Activated CD4-positive, alpha-beta T cell treated with anti-CD3 and anti-CD28 coated beads, Interleukin-2, amount 50 U/mL, for 4 hours (primary cell): ENCODE data around the gene PARL.
"Not testable (repeated sequence)": the region's sequence is repeated elsewhere in the genome, so short reads cannot be mapped to it uniquely, and the experiment has no call there.

ENCODE experiments used
- DNase-seq, 2 experiments: peaks; one replicate each; pipeline ENCODE4 v3.0.0-alpha.2; 2020

Gene PARL

GRCh38 chr3:183816681-183817510 lies 67.8 kb downstream of the PARL start:
- no peak for DNase-seq

DNA sequence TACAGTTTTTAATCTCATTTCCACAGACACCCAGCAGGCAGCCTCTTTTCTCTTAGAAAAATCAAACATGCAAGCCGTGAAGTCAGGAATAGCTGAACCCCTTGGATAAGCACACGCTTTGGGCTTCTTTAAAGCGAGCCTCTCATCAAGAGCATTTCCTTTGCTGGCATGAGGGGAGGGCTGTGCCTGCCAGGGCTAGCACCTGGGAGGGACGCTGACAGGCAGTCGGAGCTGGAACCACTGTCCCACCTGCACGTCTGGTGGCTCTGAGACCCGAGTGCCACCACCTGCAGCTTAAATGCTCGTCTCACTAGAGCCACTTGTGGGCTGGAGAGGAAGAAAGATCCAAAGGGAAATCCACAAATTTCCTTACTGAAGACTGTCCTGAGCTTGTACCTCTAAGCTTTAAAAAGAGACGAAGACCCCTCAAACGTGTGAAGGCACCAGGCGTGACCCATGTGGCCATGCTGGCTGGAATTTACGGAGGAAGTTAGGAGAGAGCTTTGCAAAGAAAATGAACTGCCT lies 68.7 kb downstream of the PARL start:
- DNase-seq = no peak

- no peak for DNase-seq
These were observed 69.1 kb downstream of the PARL start for GRCh38 chr3:183815563-183815940.

- no peak for DNase-seq
These were observed 70.4 kb downstream of the PARL start for GRCh38 chr3:183814240-183814639.

GRCh38 chr3:183812761-183813445 lies 71.8 kb downstream of the PARL start:
- DNase-seq = no peak

GRCh38 chr3:183811638-183812037 lies 73.0 kb downstream of the PARL start:
- DNase-seq = no peak

DNA sequence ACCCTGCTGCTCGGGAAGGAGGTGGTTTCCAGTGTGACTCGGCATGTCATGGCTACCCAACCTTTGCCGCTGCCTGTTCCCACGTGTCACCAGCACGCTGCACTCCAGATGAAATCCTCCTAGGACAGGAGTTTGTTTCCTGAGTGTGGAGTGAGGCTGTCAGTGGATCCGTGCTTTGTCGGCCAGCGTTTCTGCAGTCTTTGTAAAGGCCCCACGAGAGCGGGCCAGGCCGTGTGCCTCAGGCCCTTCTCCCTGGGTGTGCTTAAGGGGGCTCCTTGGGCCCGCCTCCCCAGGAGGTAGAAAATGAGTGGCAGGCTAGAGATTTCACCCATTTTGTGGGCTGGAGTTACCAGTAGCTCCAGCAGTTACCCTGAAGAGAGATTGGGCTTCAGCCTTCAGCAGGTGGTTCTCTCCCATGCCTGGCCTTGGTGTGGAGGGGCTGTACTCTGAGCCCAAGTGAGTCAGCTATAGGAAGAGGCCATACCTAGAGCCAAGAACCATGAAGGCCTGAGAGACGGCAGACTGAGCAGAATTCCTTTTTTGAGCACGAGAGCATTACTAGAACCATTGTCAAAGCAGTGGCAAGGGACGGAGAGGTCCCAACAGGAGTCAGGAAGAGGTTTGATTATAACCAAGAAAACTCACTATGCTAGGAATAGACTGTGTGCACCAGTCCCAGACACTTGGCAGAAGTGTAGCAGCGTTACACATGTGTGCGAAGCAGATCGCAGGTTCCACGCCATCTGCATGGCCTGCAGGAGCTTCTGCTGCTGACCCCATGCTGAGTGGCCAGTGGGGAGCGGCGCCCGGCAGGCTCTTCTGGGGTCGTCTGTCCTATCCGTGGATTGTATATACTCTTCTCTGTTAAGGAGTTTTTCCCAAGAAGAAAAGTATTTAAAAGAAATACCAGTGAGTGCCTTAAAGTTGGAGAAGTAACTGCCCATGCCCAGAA lies 73.8 kb downstream of the PARL start:
- DNase-seq = no peak

DNA sequence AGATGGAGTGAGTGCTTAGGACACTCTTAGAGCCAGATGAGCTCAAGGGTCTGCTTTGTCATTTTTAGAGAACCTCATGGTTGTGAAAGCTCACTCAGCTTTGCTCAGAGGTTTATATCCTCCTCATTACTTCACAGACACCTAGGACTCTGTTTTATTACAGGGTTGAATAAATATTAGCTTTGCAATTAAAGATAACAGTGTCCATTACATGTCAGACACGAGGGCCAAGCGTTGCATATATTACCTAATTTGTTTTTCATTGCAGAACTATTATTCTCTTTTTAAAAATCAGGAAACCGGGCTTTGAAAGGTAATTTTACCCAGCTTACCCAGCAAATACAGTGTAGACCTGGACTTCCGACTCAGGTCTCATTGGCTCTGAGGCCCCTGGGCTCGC lies 75.4 kb downstream of the PARL start:
- DNase-seq = no peak

DNA sequence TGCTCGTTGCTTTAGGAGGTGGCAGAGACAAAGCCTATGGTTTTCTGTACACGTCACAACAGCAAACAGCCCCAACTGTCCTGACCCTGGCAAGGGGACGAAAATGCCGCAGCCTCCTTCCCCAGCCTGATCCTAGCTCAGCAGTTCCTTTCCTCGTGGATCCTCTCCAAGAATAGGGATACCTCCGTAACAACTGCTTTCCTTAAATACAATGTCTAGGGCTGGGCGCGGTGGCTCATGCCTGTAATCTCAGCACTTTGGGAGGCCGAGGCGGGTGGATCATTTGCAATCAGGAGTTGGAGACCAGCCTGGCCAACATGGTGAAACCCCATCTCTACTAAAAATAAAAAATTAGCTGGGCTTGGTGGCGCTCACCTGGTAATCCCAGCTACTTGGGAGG lies 76.3 kb downstream of the PARL start:
- DNase-seq = no peak

GRCh38 chr3:183807881-183808280 lies 76.8 kb downstream of the PARL start:
- DNase-seq = no peak

- DNase-seq = no peak
These were observed 77.4 kb downstream of the PARL start for GRCh38 chr3:183807209-183807728.

DNA sequence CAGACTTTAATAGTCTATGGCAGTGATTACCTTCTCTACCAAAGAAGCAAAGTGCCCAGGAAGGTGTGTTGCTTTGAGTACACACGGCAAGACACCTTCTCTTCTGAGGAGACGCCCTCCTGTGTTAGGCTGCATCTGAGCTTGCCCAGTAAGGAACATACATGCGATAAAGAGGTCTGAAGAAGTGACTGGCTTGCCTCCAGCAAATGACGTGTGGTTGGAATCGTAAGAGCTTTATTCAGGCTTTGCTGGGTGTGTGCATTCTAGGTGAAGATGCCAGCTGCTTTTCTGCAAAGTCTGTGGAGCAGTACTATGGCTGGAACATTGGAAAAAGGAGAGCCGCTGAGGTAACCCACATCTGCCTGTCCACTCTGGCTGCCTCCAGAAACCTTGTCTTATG lies 81.7 kb downstream of the PARL start:
- DNase-seq = no peak

DNA sequence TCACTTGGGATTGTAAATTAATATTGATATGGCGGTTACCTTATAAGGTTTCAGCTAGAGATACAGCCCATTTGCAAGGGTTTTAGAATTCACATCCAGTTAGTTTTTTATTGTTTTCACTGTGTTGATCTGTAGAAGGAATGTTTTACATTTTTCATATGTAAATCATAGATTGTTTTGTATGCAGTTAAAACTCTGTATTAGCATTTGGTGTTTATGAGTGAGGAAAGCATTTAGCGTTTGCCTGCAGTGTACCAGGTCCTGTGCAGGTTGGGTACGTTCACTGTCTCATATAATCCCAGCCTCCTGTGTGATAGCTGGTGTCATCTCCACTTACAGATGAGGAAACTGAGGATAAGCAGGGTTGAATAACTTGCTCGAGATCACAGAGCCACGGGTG lies 83.1 kb downstream of the PARL start:
- DNase-seq = no peak

DNA sequence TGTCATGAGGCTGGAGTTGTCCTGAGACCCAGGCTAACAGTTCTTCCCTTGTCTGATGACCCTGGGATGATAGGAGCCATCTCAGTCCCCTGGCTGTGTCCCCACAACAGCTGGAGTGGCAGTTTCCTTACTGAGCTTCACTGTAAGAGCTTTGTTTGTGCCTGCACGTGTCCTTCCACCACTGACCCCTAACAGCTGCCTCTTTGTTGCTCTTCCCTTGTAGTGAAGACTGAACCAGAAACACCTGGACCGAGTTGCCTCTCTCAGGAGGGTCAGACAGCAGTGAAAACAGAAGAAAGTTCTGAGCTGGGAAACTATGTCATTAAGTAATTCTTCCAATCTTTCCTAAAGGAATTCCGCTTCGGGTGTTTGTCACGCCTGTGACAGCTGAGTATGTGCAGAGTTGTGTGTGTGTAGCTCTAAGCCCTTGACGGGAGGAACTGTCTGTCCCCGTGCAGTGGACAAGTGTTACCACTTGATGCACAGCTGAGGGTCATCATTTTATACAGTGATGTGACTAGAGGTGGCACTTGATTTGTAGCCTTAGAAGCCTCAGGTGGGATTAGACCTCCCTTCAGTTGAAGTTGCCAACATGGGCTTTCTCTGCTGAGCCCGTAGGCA lies 84.3 kb downstream of the PARL start:
- DNase-seq = no peak

DNA sequence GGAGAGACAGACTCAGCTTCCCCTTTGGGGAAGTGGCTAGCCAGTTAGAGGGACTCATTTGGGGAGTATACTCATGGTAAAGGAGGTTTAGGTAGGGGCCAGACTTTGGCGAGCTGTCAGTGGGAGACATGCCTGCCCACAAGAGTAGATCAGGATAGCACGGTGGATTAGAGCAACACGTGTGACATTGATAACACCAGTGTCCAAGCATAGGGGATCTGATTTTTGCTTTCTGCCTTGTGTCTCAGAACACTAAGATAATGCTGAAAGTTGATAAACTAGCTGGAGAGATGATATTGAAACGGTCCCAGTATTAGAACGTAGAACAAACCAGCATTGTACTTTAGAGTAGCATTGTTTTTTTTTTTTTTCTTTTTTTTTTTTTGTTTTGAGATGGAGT lies 85.2 kb downstream of the PARL start:
- no peak for DNase-seq

DNA sequence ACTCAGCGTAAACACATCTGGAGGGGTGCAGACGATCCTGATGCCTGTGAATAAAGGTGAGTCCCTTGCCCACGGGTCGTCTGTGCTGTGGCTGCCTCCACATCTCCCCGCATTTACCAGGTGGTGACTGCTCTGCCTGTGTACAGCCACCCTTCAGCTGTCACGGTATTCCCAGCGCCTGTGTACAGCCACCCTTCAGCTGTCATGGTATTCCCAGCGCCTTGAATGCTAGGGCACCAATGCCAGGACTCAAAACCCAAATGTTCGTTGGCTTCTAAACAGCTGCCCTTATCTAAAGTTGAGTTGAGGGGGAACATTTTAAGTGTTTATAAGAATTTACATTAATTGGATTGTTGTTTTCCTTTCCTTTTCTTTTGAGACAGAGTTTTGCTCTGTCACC lies 86.7 kb downstream of the PARL start:
- no peak for DNase-seq

DNA sequence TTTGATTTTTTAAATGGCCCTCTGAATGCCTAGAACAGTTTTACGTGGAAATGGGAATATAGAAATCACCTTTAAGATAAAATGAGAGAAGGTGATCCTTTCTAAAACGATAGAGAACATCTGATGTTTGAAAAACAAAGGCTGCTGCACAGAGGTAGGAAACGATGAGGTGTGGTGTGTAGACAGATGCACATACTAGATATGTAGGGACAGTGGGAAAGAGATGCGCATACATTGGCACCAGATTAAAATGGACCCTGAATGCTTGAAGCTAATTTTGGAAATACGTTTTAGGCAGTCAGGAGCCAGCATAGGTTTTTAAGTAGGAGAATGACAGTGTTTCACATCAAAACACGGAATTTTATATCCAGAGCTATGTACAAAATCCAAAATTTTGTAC lies 88.3 kb downstream of the PARL start:
- DNase-seq = no peak

GRCh38 chr3:183794452-183794851 lies 90.2 kb downstream of the PARL start:
- DNase-seq = no peak

DNA sequence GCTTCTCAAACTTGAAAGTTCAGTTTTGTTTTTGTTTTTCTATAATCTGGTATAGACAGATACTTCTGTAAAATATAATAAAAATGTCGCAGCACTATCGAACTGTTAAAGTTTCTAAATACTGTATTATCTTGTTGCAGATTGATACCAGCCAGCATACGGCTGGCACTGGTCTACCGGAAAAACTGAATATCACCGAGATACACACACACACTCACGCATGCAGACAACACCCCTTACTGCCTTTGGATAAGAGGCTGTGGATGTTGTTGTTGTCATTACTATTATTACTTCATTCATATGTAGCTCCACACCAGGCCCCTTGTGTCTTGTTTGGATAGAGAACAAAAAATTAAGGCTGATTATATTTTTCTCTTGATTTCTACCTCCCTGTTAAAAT lies 91.7 kb downstream of the PARL start:
- no peak for DNase-seq

DNA sequence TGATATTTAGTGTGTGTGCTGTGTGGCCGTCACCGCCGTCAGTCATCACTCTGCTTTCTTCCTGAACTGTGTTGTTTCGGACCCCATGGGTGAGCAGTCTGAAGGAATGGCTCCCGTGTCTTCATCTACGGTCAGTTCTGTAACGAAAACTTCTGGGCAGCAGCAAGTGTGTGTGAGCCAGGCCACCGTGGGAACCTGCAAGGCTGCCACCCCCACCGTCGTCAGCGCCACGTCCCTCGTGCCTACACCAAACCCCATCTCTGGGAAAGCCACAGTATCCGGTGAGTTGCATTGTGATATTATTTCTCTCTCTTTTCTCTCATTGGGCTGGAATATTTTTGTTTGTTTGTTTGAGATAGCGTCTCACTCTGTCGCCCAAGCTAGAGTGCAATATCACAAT lies 94.0 kb downstream of the PARL start:
- DNase-seq = no peak

GRCh38 chr3:183789826-183790225 lies 94.9 kb downstream of the PARL start:
- DNase-seq = no peak

- DNase-seq = not testable (repeated sequence)
These were observed 100.2 kb downstream of the PARL start for GRCh38 chr3:183784503-183784902.
